ENCODE data around the gene GPER1.

- TF ChIP-seq CTCF (conservative IDR thresholded peaks at IDR 0.05; ENCODE audit: low read length), result no peak
- TF ChIP-seq EZH2phosphoT487 (IDR thresholded peaks at IDR 0.05; ENCODE audit: borderline replicate concordance, low read depth, low read length), result no peak
Observed at GRCh38 chr7:1105189-1105588, 17.3 kb downstream of the GPER1 start.

Measured in OCI-LY7 (cell line).